ENCODE measurements around the gene PPP6R3.
"Not testable (repeated sequence)": the region's sequence is repeated elsewhere in the genome, so short reads cannot be mapped to it uniquely, and the experiment has no call there.

GRCh38 chr11:68628837-68629236 lies 168.3 kb downstream of the PPP6R3 start:
- not testable (repeated sequence) for TF ChIP-seq CTCF (conservative IDR thresholded peaks at IDR 0.05 in 1 of 2, IDR thresholded peaks at IDR 0.05 in 1 of 2; ENCODE audit: extremely low read depth in 1 of 2, insufficient read depth in 1 of 2, low read depth in 1 of 2, low read length in 2 of 2); EZH2 (IDR thresholded peaks at IDR 0.05; ENCODE audit: borderline replicate concordance, low read length)
